ENCODE results near the gene CPPED1.

CPPED1 gene, protein sequence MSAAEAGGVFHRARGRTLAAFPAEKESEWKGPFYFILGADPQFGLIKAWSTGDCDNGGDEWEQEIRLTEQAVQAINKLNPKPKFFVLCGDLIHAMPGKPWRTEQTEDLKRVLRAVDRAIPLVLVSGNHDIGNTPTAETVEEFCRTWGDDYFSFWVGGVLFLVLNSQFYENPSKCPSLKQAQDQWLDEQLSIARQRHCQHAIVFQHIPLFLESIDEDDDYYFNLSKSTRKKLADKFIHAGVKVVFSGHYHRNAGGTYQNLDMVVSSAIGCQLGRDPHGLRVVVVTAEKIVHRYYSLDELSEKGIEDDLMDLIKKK

DNA sequence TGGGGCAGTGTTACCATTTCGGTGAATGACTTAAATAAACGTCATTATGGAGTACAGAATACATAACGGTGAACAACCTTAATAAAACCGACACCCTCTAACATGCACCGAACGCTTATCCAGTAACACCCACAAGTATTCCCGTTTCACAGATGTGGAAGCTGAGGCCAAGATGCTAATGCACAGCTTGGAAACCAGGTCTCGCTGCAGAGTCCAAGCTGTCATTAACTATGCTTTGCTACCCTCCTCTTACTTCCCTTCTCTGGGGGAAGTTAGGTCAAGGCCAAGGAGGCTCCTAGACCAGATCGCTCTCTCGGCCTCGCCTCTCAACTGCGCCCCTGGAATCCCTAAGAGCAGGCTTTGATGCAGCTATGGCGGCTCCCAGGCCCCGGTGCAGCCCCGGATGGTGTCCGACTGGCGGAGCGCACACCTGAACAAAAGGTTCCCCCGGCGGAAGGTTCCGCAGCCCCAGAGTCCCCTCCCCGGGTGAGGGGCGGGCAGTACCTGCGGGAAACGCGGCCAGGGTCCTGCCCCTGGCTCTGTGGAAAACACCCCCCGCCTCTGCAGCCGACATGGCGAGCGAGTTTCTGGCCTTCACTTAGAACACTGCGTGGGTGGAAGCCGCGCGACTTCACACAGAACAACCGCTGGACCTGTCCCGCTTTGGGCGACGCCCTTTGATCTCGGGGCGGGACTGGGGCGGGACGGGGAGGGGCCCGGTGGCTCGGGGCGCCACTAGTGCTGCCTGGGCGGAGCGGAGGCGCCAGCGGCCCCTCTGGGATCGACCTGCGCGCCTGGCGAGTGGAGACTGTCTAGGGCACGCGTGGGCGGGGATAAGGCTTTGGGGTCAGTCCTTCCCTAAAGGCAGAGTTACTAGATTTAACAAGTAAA is at the start of gene CPPED1:
CPPED1 (minus strand) TSS at position 685 of the 891 bp plus-strand sequence; CDS start at position 574, 111 bp downstream.
- no peak for TF ChIP-seq ZFX (IDR thresholded peaks at IDR 0.05; ENCODE audit: borderline replicate concordance)
- TF ChIP-seq, protein P1, sequence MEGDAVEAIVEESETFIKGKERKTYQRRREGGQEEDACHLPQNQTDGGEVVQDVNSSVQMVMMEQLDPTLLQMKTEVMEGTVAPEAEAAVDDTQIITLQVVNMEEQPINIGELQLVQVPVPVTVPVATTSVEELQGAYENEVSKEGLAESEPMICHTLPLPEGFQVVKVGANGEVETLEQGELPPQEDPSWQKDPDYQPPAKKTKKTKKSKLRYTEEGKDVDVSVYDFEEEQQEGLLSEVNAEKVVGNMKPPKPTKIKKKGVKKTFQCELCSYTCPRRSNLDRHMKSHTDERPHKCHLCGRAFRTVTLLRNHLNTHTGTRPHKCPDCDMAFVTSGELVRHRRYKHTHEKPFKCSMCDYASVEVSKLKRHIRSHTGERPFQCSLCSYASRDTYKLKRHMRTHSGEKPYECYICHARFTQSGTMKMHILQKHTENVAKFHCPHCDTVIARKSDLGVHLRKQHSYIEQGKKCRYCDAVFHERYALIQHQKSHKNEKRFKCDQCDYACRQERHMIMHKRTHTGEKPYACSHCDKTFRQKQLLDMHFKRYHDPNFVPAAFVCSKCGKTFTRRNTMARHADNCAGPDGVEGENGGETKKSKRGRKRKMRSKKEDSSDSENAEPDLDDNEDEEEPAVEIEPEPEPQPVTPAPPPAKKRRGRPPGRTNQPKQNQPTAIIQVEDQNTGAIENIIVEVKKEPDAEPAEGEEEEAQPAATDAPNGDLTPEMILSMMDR (IDR thresholded peaks at IDR 0.05) = no peak

DNA sequence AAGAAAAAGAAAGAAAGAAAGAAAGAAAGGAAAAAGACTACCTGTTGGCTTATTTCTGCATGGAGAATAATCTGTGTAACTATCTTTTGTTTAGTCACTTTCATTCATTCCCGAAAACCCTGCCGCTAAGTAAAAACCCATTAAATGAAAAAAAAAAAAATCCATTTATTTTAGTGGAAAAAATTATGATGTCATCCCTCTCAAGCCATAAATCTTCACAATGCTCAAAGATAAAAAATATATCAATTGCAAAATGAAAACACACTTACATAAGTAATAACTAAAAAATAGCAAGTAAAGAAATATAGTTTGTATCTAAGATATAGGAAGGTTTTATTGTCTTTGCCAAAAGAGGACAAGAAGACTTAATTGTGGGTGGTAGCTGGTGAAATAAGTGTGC is 46.5 kb upstream of the CPPED1 start:
- no peak overlapping the region for H3K27ac ChIP-seq
- TF ChIP-seq, protein P1 (IDR thresholded peaks at IDR 0.05) = no peak
- no peak for TF ChIP-seq ZFX (IDR thresholded peaks at IDR 0.05; ENCODE audit: borderline replicate concordance)

More for the DNA sequence above, at the start of gene CPPED1:
- peak within 1 kb of the TSS; percentile 84 for H3K27ac ChIP-seq

DNA sequence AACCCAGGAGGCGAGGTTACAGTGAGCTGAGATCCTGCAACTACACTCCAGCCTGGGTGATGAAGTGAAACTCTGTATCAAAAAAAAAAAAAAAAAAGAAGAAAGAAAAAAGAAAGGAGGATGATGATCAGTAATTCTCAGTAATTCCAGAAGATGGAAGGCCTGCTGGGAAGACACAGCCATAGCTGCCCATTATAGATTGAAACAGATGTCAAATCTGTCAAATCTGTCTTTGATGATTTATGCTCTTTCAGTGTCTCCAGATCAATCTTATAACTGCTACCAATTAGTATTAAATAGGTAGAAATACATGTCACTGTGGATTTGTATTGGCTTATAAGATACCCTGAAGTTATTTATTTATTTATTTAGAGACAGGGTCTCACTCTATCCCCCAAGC is 42.9 kb upstream of the CPPED1 start:
- TF ChIP-seq, protein P1 (IDR thresholded peaks at IDR 0.05) = no peak
- no peak for TF ChIP-seq ZFX (IDR thresholded peaks at IDR 0.05; ENCODE audit: borderline replicate concordance)
- no peak overlapping the region for H3K27ac ChIP-seq

DNA sequence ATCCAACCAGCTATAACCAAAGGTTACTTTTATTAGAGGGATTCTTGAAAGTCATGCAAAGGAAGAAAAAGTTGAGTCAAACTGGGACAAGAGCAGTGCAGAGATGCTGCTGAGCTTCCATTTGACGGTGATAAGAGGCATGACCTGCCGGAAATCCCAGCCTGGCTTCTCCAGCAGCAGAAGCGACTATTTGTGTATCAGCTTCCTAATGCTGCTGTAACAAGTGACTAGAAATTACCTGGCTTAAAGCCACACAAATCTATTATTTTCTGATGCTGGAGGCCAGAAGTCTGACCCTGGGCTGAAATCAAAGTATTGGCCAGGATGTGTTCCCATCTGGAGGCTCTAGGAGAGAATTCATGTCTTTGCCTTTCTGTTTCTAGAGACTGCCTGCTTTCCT is 41.6 kb upstream of the CPPED1 start:
- no peak overlapping the region for H3K27ac ChIP-seq
- TF ChIP-seq, protein P1 (IDR thresholded peaks at IDR 0.05) = no peak
- TF ChIP-seq ZFX (IDR thresholded peaks at IDR 0.05; ENCODE audit: borderline replicate concordance) = no peak

DNA sequence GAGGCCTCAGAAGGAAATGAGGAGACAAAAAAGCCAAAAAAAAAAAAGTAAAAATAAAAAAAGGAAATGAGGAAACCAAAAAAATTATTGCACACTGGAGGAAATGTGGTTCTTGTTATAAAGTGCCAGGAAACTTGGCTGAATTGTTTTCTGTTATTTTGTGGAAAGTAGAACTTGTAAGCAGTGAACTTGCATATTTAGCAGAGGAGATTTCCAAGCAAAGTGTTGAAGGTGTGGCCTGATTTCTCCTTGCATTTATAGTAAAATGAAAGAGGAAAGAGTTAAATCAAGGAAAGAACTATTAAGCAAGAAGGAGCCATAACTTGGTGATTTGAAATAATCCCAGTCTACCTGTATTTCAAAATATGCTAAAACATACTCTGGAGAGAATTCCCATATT is 34.1 kb upstream of the CPPED1 start:
- no peak for TF ChIP-seq ZFX (IDR thresholded peaks at IDR 0.05; ENCODE audit: borderline replicate concordance)
- TF ChIP-seq, protein P1 (IDR thresholded peaks at IDR 0.05) = no peak
- H3K27ac ChIP-seq = no peak overlapping the region

DNA sequence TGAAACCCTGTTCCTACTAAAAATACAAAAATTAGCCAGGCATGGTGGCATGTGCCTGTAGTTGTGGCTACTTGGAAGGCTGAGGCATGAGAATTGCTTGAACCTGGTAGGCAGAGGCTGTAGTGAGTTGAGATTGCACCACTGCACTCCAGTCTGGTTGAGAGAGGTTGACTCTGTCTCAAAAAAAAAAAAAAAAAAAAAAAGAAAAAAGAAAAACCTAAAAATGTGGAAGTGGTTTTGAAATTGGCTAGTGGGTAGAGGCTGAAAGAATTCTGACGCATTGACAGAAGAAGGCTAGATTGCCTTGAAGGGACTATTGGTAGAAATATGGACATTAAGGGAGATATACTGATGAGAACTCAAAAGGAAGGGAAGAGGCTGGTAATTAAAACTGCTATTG is 33.6 kb upstream of the CPPED1 start:
- no peak overlapping the region for H3K27ac ChIP-seq
- TF ChIP-seq, protein P1 (IDR thresholded peaks at IDR 0.05) = no peak
- TF ChIP-seq ZFX (IDR thresholded peaks at IDR 0.05; ENCODE audit: borderline replicate concordance) = no peak

DNA sequence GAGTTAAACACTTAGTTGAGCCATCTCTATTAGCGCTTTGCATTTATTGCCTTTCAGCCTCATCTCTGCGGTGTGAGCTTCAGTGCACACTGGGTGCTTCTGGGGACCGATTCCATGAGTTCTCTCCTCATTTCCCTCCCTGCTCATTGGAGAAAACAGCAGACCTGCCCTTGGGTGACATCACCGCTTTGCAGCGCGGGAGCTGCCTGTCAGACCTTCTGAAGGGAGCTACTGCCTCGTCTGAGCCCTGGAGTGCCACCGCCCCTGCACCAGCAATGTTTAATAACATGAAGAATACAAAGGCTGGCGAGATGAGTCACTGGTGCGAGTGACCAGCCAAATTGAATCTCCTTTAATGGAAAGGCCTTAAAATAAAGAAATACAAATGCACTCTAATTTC is 30.2 kb upstream of the CPPED1 start:
- no peak overlapping the region for H3K27ac ChIP-seq
- TF ChIP-seq ZFX (IDR thresholded peaks at IDR 0.05; ENCODE audit: borderline replicate concordance) = no peak
- TF ChIP-seq, protein P1 (IDR thresholded peaks at IDR 0.05) = no peak
